Loucy (cell line): ENCODE measurements around the gene FHIT.

Experiments
- CTCF ChIP-seq: fragments of 200-600 bp; sonication (generic); conservative IDR thresholded peaks from 2 replicates; pipeline ENCODE4 v1.5.1; 2014; ENCODE audit warnings: mild to moderate bottlenecking, antibody characterized with exemption, low read length
- EZH2phosphoT487 ChIP-seq: fragments of 200-600 bp; IDR thresholded peaks from 2 replicates; pipeline ENCODE4 v1.6.1; 2018; ENCODE audit warnings: antibody characterized with exemption, mild to moderate bottlenecking, moderate library complexity, borderline replicate concordance

- no peak for TF ChIP-seq CTCF
- no peak for TF ChIP-seq EZH2phosphoT487
Observed at GRCh38 chr3:60933824-60934223, 317.4 kb downstream of the FHIT start.
